ENCODE results near the gene SRP19.
A peak's percentile ranks its signal among the peaks of the same experiment; 100 is the strongest.
"Not testable (repeated sequence)": the region's sequence is repeated elsewhere in the genome, so short reads cannot be mapped to it uniquely, and the experiment has no call there.

SRP19 gene

GRCh38 chr5:112847306-112847705 is 13.8 kb upstream of the SRP19 start:
- DNase-seq: no peak
- TF ChIP-seq CTCF (IDR thresholded peaks at IDR 0.05; ENCODE audit: low read depth, low read length): no peak
- Histone ChIP-seq H3K36me3 (no peaks in the 10 kb centered on the region), H3K9me3 (ENCODE audit: severe bottlenecking) (peaks cover 1% of the 10 kb centered on the region), H3K27me3 (ENCODE audit: insufficient read depth, low read depth, severe bottlenecking) (no peaks in the 10 kb centered on the region), H3K27ac (no peak overlapping the region), H3K4me3 (ENCODE audit: low read depth, low read length) (no peak overlapping the region)

DNA sequence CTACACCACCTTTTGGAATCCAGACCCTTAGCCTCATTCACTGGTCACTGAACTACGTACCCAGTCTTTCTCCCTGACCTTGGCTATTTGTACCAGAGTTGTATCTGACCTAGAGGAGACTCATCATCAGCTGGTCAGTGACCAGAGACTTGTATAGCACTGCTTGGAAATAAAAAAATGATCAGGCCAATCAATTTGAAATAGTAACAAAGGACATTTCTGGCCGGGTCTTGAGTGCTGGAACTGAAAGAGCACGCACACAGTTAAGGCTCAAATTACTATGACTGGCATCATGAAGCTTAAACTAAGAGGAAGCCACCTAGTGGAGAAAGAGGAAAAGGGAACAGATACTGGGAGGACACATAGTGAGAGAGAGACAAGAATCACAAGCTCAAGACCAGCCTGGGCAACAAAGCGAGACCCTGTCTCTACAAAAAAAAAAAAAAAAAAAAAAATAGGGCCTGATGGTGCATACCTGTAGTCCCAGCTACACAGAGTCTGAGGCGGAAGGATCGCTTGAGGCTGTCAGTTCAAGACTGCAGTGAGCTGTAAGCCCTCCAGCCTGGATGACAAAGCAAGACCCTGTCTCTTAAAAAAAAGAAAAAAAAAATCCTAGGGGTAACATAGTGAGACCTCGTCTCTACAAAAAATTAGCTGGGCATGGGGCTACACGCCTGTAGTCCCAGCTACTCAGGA is 12.8 kb upstream of the SRP19 start:
- H3K27ac ChIP-seq: no peak overlapping the region
- no peak overlapping the region for H3K4me3 ChIP-seq (ENCODE audit: low read depth, low read length)
- H3K27me3 ChIP-seq (ENCODE audit: insufficient read depth, low read depth, severe bottlenecking): no peaks in the 10 kb centered on the region
- TF ChIP-seq CTCF (IDR thresholded peaks at IDR 0.05; ENCODE audit: low read depth, low read length): peak; percentile 67
- no peaks in the 10 kb centered on the region for H3K9me3 ChIP-seq (ENCODE audit: severe bottlenecking)
- DNase-seq: peak; percentile 15
- no peaks in the 10 kb centered on the region for H3K36me3 ChIP-seq

DNA sequence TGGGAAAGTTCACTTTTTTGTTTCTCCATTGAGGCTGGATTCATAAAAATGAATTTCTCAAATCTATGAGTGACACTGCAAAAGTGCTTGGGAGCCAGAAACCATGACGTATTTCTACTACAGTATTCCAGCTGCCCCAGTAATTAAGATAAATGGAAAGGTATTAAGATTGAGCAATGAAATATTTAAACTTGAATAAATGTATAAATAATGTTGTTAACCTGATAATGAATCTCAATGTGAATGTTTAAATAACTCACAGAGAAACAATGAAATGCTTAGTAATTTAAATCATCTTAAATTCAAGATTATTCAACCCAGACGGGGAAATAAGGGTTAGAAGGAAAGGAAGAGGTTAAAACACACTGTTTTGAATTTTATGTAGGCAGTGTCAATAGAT is 11.2 kb upstream of the SRP19 start:
- Histone ChIP-seq H3K27me3 (ENCODE audit: insufficient read depth, low read depth, severe bottlenecking) (no peaks in the 10 kb centered on the region), H3K4me3 (ENCODE audit: low read depth, low read length) (no peak overlapping the region), H3K36me3 (no peaks in the 10 kb centered on the region), H3K9me3 (ENCODE audit: severe bottlenecking) (no peaks in the 10 kb centered on the region), H3K27ac (no peak overlapping the region)
- no peak for DNase-seq
- TF ChIP-seq CTCF (IDR thresholded peaks at IDR 0.05; ENCODE audit: low read depth, low read length): no peak

DNA sequence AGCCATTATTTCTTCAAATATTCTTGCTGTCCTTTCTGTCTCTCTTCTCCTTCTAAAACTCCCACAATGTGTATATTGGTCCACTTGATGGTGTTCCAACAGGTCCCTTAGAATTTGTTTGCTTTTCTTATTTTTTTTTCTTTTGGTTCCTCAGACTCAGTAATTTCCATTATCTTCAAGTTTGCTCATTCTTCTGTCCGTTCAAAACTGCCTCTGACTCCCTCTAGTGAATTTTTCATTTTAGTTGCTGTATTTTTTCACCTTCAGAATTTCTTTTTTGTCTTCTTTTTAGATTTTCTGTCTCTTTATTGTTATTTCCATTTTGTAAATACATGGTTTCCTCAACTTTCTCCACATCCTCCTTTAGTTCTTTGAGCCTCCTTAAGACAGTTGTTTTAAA is 6.4 kb upstream of the SRP19 start:
- Histone ChIP-seq H3K4me3 (ENCODE audit: low read depth, low read length) (no peak overlapping the region), H3K9me3 (ENCODE audit: severe bottlenecking) (no peaks in the 10 kb centered on the region), H3K27ac (no peak overlapping the region), H3K36me3 (no peaks in the 10 kb centered on the region), H3K27me3 (ENCODE audit: insufficient read depth, low read depth, severe bottlenecking) (no peaks in the 10 kb centered on the region)
- no peak for DNase-seq
- no peak for TF ChIP-seq CTCF (IDR thresholded peaks at IDR 0.05; ENCODE audit: low read depth, low read length)

DNA sequence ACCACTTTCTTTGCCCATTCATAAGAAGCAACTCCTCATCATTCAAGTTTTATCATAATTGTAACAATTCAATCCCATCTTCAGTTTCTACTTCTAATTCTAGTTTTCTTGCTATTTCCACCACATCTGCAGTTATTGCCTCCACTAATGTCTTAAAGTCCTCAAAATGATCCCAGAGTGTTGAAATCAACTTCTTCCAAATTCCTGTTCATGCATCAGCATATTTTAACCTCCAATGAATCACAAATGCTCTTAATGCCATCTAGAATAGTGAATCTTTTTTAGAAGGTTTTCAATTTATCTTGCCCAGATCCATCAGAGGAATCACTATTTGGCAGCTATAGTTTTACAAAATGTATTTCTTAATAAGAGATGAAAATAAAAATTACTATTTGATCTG is 3.2 kb upstream of the SRP19 start:
- TF ChIP-seq CTCF (IDR thresholded peaks at IDR 0.05; ENCODE audit: low read depth, low read length): no peak
- Histone ChIP-seq H3K9me3 (ENCODE audit: severe bottlenecking) (no peaks in the 10 kb centered on the region), H3K4me3 (ENCODE audit: low read depth, low read length) (no peak overlapping the region), H3K27ac (no peak overlapping the region), H3K27me3 (ENCODE audit: insufficient read depth, low read depth, severe bottlenecking) (no peaks in the 10 kb centered on the region), H3K36me3 (peaks cover 6% of the 10 kb centered on the region)
- DNase-seq: no peak

DNA sequence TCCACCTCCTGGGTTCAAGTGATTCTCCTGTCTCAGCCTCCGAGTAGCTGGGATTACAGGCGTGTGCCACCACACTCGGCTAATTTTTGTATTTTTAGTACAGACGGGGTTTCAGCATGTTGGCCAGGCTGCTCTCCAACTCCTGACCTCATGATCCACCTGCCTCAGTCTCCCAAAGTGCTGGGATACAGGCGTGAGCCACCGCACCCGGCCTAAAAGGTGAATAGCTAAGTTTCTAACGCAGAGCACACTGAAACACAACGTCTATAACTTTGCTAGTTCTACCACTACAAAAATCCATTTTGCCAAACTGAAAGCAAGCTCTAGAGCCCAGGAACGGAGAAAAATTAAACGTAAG is 537 bp upstream of the SRP19 start:
- DNase-seq; H3K9me3 ChIP-seq (ENCODE audit: severe bottlenecking); H3K27me3 ChIP-seq (ENCODE audit: insufficient read depth, low read depth, severe bottlenecking): not testable (repeated sequence)
- peak overlapping the region; percentile 83 for H3K4me3 ChIP-seq (ENCODE audit: low read depth, low read length)
- H3K27ac ChIP-seq: peak overlapping the region; percentile 81
- H3K36me3 ChIP-seq: peaks cover 32% of the 10 kb centered on the region

Data from WERI-Rb-1 (cell line).